HepG2 (cell line): ENCODE results near the gene NAA38. TPM values are rescaled to one million over a fixed set of nuclear protein-coding genes. Genes with fewer than 3 reads are reported as not detected.

Experiments
- CENPT ChIP-seq: sonication (generic); formaldehyde crosslinking; IDR thresholded peaks from 2 replicates; pipeline ENCODE4 v1.8.0; 2022; ENCODE audit warnings: low read depth, mild to moderate bottlenecking, moderate library complexity, missing genetic modification reagents
- GABPB1 ChIP-seq: IDR thresholded peaks from 2 replicates; pipeline ENCODE4 v1.6.1; 2016; ENCODE audit warnings: mild to moderate bottlenecking, missing genetic modification reagents, moderate library complexity, missing compliant biosample characterization
- KDM5A ChIP-seq: fragments of 200-600 bp; sonication (generic); IDR thresholded peaks from 2 replicates; pipeline ENCODE4 v1.7.0; 2018; ENCODE audit warnings: antibody characterized with exemption, mild to moderate bottlenecking, low read length, borderline replicate concordance
- RFX5 ChIP-seq: IDR thresholded peaks from 2 replicates; pipeline ENCODE4 v1.6.1; 2011; ENCODE audit warnings: low read depth, low read length, improper control_type of control experiment
- TBX2 ChIP-seq: sonication (generic); formaldehyde crosslinking; IDR thresholded peaks from 2 replicates; pipeline ENCODE4 v1.5.0; 2020; ENCODE audit warnings: missing genetic modification reagents, mild to moderate bottlenecking, borderline replicate concordance
- TEAD2 ChIP-seq: sonication (generic); formaldehyde crosslinking; IDR thresholded peaks from 2 replicates; pipeline ENCODE4 v1.9.0; 2021; ENCODE audit warnings: missing genetic modification reagents
- TMF1 ChIP-seq: sonication (generic); formaldehyde crosslinking; IDR thresholded peaks from 2 replicates; pipeline ENCODE4 v1.8.1; 2022; ENCODE audit warnings: low read depth, missing genetic modification reagents
- YEATS4 ChIP-seq: sonication (generic); formaldehyde crosslinking; IDR thresholded peaks from 2 replicates; pipeline ENCODE4 v1.4.0; 2020; ENCODE audit warnings: missing genetic modification reagents, borderline replicate concordance
- ZNF280D ChIP-seq: sonication (generic); formaldehyde crosslinking; IDR thresholded peaks from 2 replicates; pipeline ENCODE4 v1.5.1; 2020; ENCODE audit warnings: mild to moderate bottlenecking, missing genetic modification reagents
- ZNF431 ChIP-seq: sonication (generic); formaldehyde crosslinking; IDR thresholded peaks from 2 replicates; pipeline ENCODE4 v1.9.0; 2022; ENCODE audit warnings: missing genetic modification reagents, low read depth, mild to moderate bottlenecking, borderline replicate concordance
- ZNF724P ChIP-seq: sonication (generic); formaldehyde crosslinking; IDR thresholded peaks from 2 replicates; pipeline ENCODE4 v1.8.0; 2022; ENCODE audit warnings: missing genetic modification reagents, borderline replicate concordance
- polyA plus RNA-seq, 8 experiments: library from polyadenylated mRNA; depleted of rRNA in 3 of 8; stranded (reverse) in 7 of 8; unstranded in 1 of 8; fragments of >200 nt; fragmentation: Illumina TruSeq in 4 of 8; extraction: Trizol in 4 of 8; gene quantifications; 2 replicates each; pipeline versions ENCODE4 v1.2.1 to v1.2.3, GENCODE V29; 2011 to 2016; ENCODE audit warnings: low read depth in 4 of 8, missing spikeins in 1 of 8, mixed read lengths in 1 of 8; ENCODE audit not compliant: insufficient read depth in 1 of 8
- total RNA-seq, 5 experiments: library from RNA; depleted of rRNA; stranded (reverse); fragments of >200 nt; fragmentation: Illumina TruSeq; extraction: Trizol; gene quantifications; 2 replicates each; pipeline ENCODE4 v1.2.3, GENCODE V29; 2016; ENCODE audit warnings: low read depth in 1 of 5
- TF ChIP-seq, protein P1 (sequence below): sonication (generic); formaldehyde crosslinking; IDR thresholded peaks from 2 replicates; pipeline ENCODE4 v1.5.0; 2020; ENCODE audit warnings: missing genetic modification reagents
- TF ChIP-seq, protein P2 (sequence below): sonication (generic); formaldehyde crosslinking; IDR thresholded peaks from 2 replicates; pipeline ENCODE4 v1.4.0; 2020; ENCODE audit warnings: missing genetic modification reagents
- TF ChIP-seq, protein P3 (sequence below): sonication (generic); formaldehyde crosslinking; IDR thresholded peaks from 2 replicates; pipeline ENCODE4 v1.8.0; 2022; ENCODE audit warnings: missing genetic modification reagents, low read depth, mild to moderate bottlenecking, borderline replicate concordance
- TF ChIP-seq, protein P4 (sequence below): sonication (generic); formaldehyde crosslinking; IDR thresholded peaks from 2 replicates; pipeline ENCODE4; 2020; ENCODE audit warnings: missing genetic modification reagents, mild to moderate bottlenecking, borderline replicate concordance
- TF ChIP-seq, protein P5 (sequence below): IDR thresholded peaks from 2 replicates; pipeline ENCODE4 v1.6.1; 2016; ENCODE audit warnings: low read depth, control low read depth

The NAA38 gene
- total and polyA plus RNA-seq, 2 of the 13 experiments (the other 11 are each of a cell fraction or from before 2014, with no cell fraction given), result 46.9 to 91.6 TPM

DNA sequence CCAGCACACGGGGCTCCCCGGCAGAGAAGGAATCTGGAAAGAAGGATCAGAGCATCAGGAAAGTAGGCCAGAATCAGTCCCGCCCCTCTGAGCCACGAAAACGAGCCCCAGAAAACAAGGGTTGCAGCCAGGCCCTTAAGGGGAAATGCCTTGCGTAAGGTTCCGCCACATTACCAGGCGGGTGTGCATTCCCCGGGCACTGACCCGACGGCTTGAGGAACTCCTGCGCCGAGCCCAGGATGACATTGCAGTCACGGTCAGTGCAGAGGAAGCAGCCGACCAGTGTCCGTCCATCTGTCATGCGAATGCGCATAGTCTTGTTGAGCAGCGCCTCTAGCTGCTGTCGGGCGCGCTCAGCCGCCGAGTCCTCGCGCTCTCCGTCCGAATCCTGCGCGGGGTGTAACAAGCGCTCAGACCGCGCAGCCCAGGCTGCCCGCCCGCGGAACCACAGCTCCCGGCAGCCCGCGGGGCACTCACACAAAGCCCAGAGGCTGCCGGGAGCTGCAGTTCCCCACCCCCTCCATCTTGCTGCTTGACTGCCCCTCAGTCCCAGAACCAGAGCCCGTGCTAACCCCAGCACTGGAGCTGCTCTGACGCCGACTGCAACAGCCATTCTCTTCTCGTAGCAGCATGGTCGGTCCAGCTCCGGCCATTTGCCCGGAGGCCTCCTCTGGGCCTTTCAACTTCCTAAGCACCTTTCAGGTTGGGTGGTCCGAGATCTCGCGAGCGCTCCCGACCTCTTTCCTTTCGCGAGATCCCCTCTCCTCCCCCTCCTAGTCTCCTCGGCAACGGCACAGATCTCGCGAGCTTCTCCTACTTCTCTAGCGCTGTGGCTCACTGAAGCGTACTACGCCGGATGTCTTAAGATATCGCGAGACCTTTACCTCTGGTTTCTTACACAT is at the start of gene NAA38 (continued):
- TF ChIP-seq, protein P1, sequence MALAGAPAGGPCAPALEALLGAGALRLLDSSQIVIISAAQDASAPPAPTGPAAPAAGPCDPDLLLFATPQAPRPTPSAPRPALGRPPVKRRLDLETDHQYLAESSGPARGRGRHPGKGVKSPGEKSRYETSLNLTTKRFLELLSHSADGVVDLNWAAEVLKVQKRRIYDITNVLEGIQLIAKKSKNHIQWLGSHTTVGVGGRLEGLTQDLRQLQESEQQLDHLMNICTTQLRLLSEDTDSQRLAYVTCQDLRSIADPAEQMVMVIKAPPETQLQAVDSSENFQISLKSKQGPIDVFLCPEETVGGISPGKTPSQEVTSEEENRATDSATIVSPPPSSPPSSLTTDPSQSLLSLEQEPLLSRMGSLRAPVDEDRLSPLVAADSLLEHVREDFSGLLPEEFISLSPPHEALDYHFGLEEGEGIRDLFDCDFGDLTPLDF, result peak; percentile 81
- TF ChIP-seq RFX5 (peak; percentile 33; the same call in 1 of the 2 replicates), ZNF431 (CRISPR knock-in tag) (no peak), KDM5A (no peak; the same call in 1 of the 2 replicates), YEATS4 (peak; percentile 62; the same call in 1 of the 2 replicates), TBX2 (peak; percentile 33), GABPB1 (peak; percentile 91), ZNF724P (CRISPR knock-in tag) (no peak), ZNF280D (CRISPR knock-in tag) (no peak), TEAD2 (no peak), TMF1 (CRISPR knock-in tag) (no peak; the same call in 1 of the 2 replicates), CENPT (CRISPR knock-in tag) (no peak; the same call in 1 of the 2 replicates)
- TF ChIP-seq, protein P2, sequence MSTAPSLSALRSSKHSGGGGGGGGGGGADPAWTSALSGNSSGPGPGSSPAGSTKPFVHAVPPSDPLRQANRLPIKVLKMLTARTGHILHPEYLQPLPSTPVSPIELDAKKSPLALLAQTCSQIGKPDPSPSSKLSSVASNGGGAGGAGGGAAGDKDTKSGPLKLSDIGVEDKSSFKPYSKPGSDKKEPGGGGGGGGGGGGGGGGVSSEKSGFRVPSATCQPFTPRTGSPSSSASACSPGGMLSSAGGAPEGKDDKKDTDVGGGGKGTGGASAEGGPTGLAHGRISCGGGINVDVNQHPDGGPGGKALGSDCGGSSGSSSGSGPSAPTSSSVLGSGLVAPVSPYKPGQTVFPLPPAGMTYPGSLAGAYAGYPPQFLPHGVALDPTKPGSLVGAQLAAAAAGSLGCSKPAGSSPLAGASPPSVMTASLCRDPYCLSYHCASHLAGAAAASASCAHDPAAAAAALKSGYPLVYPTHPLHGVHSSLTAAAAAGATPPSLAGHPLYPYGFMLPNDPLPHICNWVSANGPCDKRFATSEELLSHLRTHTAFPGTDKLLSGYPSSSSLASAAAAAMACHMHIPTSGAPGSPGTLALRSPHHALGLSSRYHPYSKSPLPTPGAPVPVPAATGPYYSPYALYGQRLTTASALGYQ, result 0 out of 2 replicates have a peak, but pooled peaks have one; percentile 39
- TF ChIP-seq, protein P3, sequence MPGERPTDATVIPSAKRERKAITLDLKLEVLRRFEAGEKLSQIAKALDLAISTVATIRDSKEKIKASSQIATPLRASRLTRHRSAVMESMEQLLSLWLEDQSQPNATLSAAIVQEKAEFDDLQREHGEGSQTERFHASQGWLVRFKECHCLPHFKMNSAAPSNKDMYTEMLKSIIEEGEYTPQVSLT, result no peak
- TF ChIP-seq, protein P4, sequence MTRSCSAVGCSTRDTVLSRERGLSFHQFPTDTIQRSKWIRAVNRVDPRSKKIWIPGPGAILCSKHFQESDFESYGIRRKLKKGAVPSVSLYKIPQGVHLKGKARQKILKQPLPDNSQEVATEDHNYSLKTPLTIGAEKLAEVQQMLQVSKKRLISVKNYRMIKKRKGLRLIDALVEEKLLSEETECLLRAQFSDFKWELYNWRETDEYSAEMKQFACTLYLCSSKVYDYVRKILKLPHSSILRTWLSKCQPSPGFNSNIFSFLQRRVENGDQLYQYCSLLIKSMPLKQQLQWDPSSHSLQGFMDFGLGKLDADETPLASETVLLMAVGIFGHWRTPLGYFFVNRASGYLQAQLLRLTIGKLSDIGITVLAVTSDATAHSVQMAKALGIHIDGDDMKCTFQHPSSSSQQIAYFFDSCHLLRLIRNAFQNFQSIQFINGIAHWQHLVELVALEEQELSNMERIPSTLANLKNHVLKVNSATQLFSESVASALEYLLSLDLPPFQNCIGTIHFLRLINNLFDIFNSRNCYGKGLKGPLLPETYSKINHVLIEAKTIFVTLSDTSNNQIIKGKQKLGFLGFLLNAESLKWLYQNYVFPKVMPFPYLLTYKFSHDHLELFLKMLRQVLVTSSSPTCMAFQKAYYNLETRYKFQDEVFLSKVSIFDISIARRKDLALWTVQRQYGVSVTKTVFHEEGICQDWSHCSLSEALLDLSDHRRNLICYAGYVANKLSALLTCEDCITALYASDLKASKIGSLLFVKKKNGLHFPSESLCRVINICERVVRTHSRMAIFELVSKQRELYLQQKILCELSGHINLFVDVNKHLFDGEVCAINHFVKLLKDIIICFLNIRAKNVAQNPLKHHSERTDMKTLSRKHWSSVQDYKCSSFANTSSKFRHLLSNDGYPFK, result no peak
- TF ChIP-seq, protein P5, sequence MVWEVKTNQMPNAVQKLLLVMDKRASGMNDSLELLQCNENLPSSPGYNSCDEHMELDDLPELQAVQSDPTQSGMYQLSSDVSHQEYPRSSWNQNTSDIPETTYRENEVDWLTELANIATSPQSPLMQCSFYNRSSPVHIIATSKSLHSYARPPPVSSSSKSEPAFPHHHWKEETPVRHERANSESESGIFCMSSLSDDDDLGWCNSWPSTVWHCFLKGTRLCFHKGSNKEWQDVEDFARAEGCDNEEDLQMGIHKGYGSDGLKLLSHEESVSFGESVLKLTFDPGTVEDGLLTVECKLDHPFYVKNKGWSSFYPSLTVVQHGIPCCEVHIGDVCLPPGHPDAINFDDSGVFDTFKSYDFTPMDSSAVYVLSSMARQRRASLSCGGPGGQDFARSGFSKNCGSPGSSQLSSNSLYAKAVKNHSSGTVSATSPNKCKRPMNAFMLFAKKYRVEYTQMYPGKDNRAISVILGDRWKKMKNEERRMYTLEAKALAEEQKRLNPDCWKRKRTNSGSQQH (CRISPR knock-in tag), result no peak
